Karpas-422 (cell line): ENCODE measurements around the gene ZNF710. TPM values are rescaled to one million over a fixed set of nuclear protein-coding genes. Genes with fewer than 3 reads are reported as not detected.

ENCODE experiments used
- DNase-seq: peaks from one replicate; pipeline ENCODE4 v3.0.0-alpha.2; 2015
- H2AFZ ChIP-seq: fragments of 200-600 bp; sonication (generic); 2 replicates; pipeline ENCODE4 v1.6.1; 2014; ENCODE audit warnings: antibody characterized with exemption, low read length, mixed read lengths
- H3K27ac ChIP-seq: fragments of 200-600 bp; sonication (generic); 2 replicates; pipeline ENCODE4 v1.5.1; 2014; ENCODE audit warnings: mild to moderate bottlenecking, low read length, moderate library complexity
- H3K27me3 ChIP-seq: fragments of 200-600 bp; sonication (generic); 2 replicates; pipeline ENCODE4 v1.6.1; 2014; ENCODE audit warnings: low read length, mixed read lengths
- H3K36me3 ChIP-seq: fragments of 200-600 bp; sonication (generic); 2 replicates; pipeline ENCODE4 v1.6.1; 2014; ENCODE audit warnings: low read length, mixed read lengths; ENCODE audit not compliant: insufficient read depth
- H3K4me1 ChIP-seq: fragments of 200-600 bp; sonication (generic); 2 replicates; pipeline ENCODE4 v1.6.1; 2014; ENCODE audit warnings: mild to moderate bottlenecking, low read length, mixed read lengths
- H3K4me2 ChIP-seq: fragments of 200-600 bp; sonication (generic); 2 replicates; pipeline ENCODE4 v1.6.1; 2014; ENCODE audit warnings: low read length, low read depth, mild to moderate bottlenecking; ENCODE audit not compliant: poor library complexity, severe bottlenecking
- H3K4me3 ChIP-seq: fragments of 200-600 bp; sonication (generic); 2 replicates; pipeline ENCODE4 v1.5.1; 2014; ENCODE audit warnings: mild to moderate bottlenecking, antibody characterized with exemption, low read length, mixed read lengths
- H3K79me2 ChIP-seq: fragments of 200-600 bp; sonication (generic); 2 replicates; pipeline ENCODE4 v1.6.1; 2014; ENCODE audit warnings: mild to moderate bottlenecking, low read length, mixed read lengths
- H3K9ac ChIP-seq: fragments of 200-600 bp; sonication (generic); 2 replicates; pipeline ENCODE4 v1.6.0; 2014; ENCODE audit warnings: low read length
- H3K9me2 ChIP-seq: fragments of 200-600 bp; sonication (generic), shearing (Covaris generic); replicated peaks from 2 replicates; pipeline ENCODE4 v1.6.0; 2014; ENCODE audit warnings: mild to moderate bottlenecking, low read length, moderate library complexity; ENCODE audit not compliant: insufficient read depth
- H3K9me3 ChIP-seq: fragments of 300-700, 200-600 bp; sonication (generic); 2 replicates; pipeline ENCODE4 v1.6.1; 2014; ENCODE audit warnings: low read length, mixed read lengths
- H4K20me1 ChIP-seq: fragments of 200-600 bp; sonication (generic); 2 replicates; pipeline ENCODE4 v1.6.1; 2014; ENCODE audit warnings: mild to moderate bottlenecking, antibody characterized with exemption, low read length, low read depth; ENCODE audit not compliant: insufficient read depth
- total RNA-seq: library from RNA; depleted of rRNA; stranded (reverse); fragments of >200 nt; shearing (Covaris generic); gene quantifications from 2 replicates; pipeline ENCODE4 v1.2.3, GENCODE V29; 2014; ENCODE audit warnings: low replicate concordance

Gene ZNF710
- total RNA-seq, 1 experiment from 2014 or later = 25.2 TPM

GRCh38 chr15:90114451-90114901 lies 113.4 kb downstream of the ZNF710 start:
- H2AFZ ChIP-seq = no peak overlapping the region
- no peaks in the 10 kb centered on the region for H4K20me1 ChIP-seq
- no peak overlapping the region for H3K4me2 ChIP-seq
- H3K9me2 ChIP-seq = no peaks in the 10 kb centered on the region
- no peak for DNase-seq
- H3K4me3 ChIP-seq = no peak overlapping the region
- H3K27ac ChIP-seq = no peak overlapping the region
- H3K27me3 ChIP-seq = 0 out of 2 replicates have a peak, but pooled peaks cover 4% of the 10 kb centered on the region
- H3K79me2 ChIP-seq = no peaks in the 10 kb centered on the region
- no peaks in the 10 kb centered on the region for H3K4me1 ChIP-seq
- H3K9me3 ChIP-seq = peaks cover 12% of the 10 kb centered on the region
- H3K36me3 ChIP-seq = no peaks in the 10 kb centered on the region
- no peak overlapping the region for H3K9ac ChIP-seq

GRCh38 chr15:90115783-90116182 lies 114.7 kb downstream of the ZNF710 start:
- Histone ChIP-seq H3K27ac (no peak overlapping the region), H3K36me3 (no peaks in the 10 kb centered on the region), H2AFZ (no peak overlapping the region), H4K20me1 (no peaks in the 10 kb centered on the region), H3K9me3 (peaks cover 12% of the 10 kb centered on the region), H3K4me1 (peaks cover 2% of the 10 kb centered on the region), H3K9ac (no peak overlapping the region), H3K9me2 (no peaks in the 10 kb centered on the region), H3K27me3 (0 out of 2 replicates have a peak, but pooled peaks cover 4% of the 10 kb centered on the region), H3K79me2 (no peaks in the 10 kb centered on the region), H3K4me3 (no peak overlapping the region), H3K4me2 (no peak overlapping the region)
- DNase-seq = no peak

- H3K79me2 ChIP-seq = no peaks in the 10 kb centered on the region
- H3K27ac ChIP-seq = no peak overlapping the region
- no peak overlapping the region for H3K9ac ChIP-seq
- no peak overlapping the region for H2AFZ ChIP-seq
- no peak for DNase-seq
- H3K4me2 ChIP-seq = no peak overlapping the region
- H3K9me3 ChIP-seq = peaks cover 7% of the 10 kb centered on the region
- H3K27me3 ChIP-seq = 0 out of 2 replicates have a peak, but pooled peaks cover 3% of the 10 kb centered on the region
- H4K20me1 ChIP-seq = no peaks in the 10 kb centered on the region
- H3K4me3 ChIP-seq = no peak overlapping the region
- no peaks in the 10 kb centered on the region for H3K36me3 ChIP-seq
- H3K4me1 ChIP-seq = peaks cover 7% of the 10 kb centered on the region
- H3K9me2 ChIP-seq = no peaks in the 10 kb centered on the region
Measured at GRCh38 chr15:90119367-90119766, 118.2 kb downstream of the ZNF710 start.

- H2AFZ ChIP-seq = no peak overlapping the region
- no peak overlapping the region for H3K9ac ChIP-seq
- peak overlapping the region; percentile 32 for H3K4me2 ChIP-seq
- no peaks in the 10 kb centered on the region for H4K20me1 ChIP-seq
- no peaks in the 10 kb centered on the region for H3K36me3 ChIP-seq
- H3K9me2 ChIP-seq = no peaks in the 10 kb centered on the region
- no peaks in the 10 kb centered on the region for H3K27me3 ChIP-seq
- H3K4me1 ChIP-seq = peaks cover 7% of the 10 kb centered on the region
- no peaks in the 10 kb centered on the region for H3K79me2 ChIP-seq
- no peaks in the 10 kb centered on the region for H3K9me3 ChIP-seq
- no peak overlapping the region for H3K4me3 ChIP-seq
- DNase-seq = no peak
- no peak overlapping the region for H3K27ac ChIP-seq
Measured at GRCh38 chr15:90121086-90121485, 120.0 kb downstream of the ZNF710 start.

GRCh38 chr15:90124507-90124906 lies 123.4 kb downstream of the ZNF710 start:
- Histone ChIP-seq H3K9ac (no peak overlapping the region), H3K79me2 (no peaks in the 10 kb centered on the region), H3K4me2 (no peak overlapping the region), H2AFZ (no peak overlapping the region), H3K27me3 (no peaks in the 10 kb centered on the region), H3K9me2 (no peaks in the 10 kb centered on the region), H3K27ac (no peak overlapping the region), H3K4me3 (no peak overlapping the region), H3K9me3 (no peaks in the 10 kb centered on the region), H3K4me1 (peaks cover 7% of the 10 kb centered on the region), H4K20me1 (no peaks in the 10 kb centered on the region), H3K36me3 (no peaks in the 10 kb centered on the region)
- no peak for DNase-seq

- Histone ChIP-seq H3K36me3 (no peaks in the 10 kb centered on the region), H3K4me2 (no peak overlapping the region), H3K9me3 (no peaks in the 10 kb centered on the region), H4K20me1 (no peaks in the 10 kb centered on the region), H3K4me3 (no peak overlapping the region), H3K9me2 (no peaks in the 10 kb centered on the region), H3K27me3 (no peaks in the 10 kb centered on the region), H3K9ac (no peak overlapping the region), H3K4me1 (peaks cover 3% of the 10 kb centered on the region), H2AFZ (no peak overlapping the region), H3K79me2 (no peaks in the 10 kb centered on the region), H3K27ac (no peak overlapping the region)
- no peak for DNase-seq
Measured at GRCh38 chr15:90126022-90126421, 124.9 kb downstream of the ZNF710 start.

- H2AFZ ChIP-seq = no peak overlapping the region
Measured at GRCh38 chr15:90126596-90127435, 125.7 kb downstream of the ZNF710 start.

GRCh38 chr15:90130291-90130690 lies 129.2 kb downstream of the ZNF710 start:
- no peak overlapping the region for H2AFZ ChIP-seq
- no peak for DNase-seq
- H3K79me2 ChIP-seq = no peaks in the 10 kb centered on the region
- no peaks in the 10 kb centered on the region for H3K36me3 ChIP-seq
- H3K4me2 ChIP-seq = no peak overlapping the region
- no peak overlapping the region for H3K9ac ChIP-seq
- H3K27me3 ChIP-seq = no peaks in the 10 kb centered on the region
- H3K4me3 ChIP-seq = no peak overlapping the region
- H3K9me3 ChIP-seq = no peaks in the 10 kb centered on the region
- no peak overlapping the region for H3K27ac ChIP-seq
- H3K4me1 ChIP-seq = peaks cover 6% of the 10 kb centered on the region
- no peaks in the 10 kb centered on the region for H4K20me1 ChIP-seq
- H3K9me2 ChIP-seq = no peaks in the 10 kb centered on the region

More at GRCh38 chr15:90126596-90127435, 125.7 kb downstream of the ZNF710 start:
- DNase-seq = no peak
- Histone ChIP-seq H3K9ac (no peak overlapping the region), H3K27ac (no peak overlapping the region), H3K9me2 (no peaks in the 10 kb centered on the region), H4K20me1 (no peaks in the 10 kb centered on the region), H3K27me3 (no peaks in the 10 kb centered on the region), H3K9me3 (no peaks in the 10 kb centered on the region), H3K79me2 (no peaks in the 10 kb centered on the region), H3K4me1 (peaks cover 2% of the 10 kb centered on the region), H3K4me2 (no peak overlapping the region), H3K4me3 (no peak overlapping the region), H3K36me3 (no peaks in the 10 kb centered on the region)
